A549 (cell line): ENCODE data around the gene CAPNS2.

Experiments
- CTCF ChIP-seq: fragments of >200 bp; sonication (Bioruptor Twin); formaldehyde crosslinking; IDR thresholded peaks from 3 replicates; pipeline ENCODE4 v1.5.1; 2016
- ELK1 ChIP-seq: fragments of 150-350 bp; IDR thresholded peaks from 2 replicates; pipeline ENCODE4 v1.6.1; 2014; ENCODE audit warnings: low read depth, mild to moderate bottlenecking, low read length
- HDAC2 ChIP-seq: fragments of 200-600 bp; sonication (generic); IDR thresholded peaks from 2 replicates; pipeline ENCODE4 v1.6.1; 2016
- MAX ChIP-seq: IDR thresholded peaks from 2 replicates; pipeline ENCODE4 v1.6.1; 2012
- TF ChIP-seq, protein P1 (sequence below): fragments of >200 bp; sonication (Bioruptor Twin); formaldehyde crosslinking; IDR thresholded peaks from 3 replicates; pipeline ENCODE4 v1.6.1; 2016

- TF ChIP-seq, protein P1, sequence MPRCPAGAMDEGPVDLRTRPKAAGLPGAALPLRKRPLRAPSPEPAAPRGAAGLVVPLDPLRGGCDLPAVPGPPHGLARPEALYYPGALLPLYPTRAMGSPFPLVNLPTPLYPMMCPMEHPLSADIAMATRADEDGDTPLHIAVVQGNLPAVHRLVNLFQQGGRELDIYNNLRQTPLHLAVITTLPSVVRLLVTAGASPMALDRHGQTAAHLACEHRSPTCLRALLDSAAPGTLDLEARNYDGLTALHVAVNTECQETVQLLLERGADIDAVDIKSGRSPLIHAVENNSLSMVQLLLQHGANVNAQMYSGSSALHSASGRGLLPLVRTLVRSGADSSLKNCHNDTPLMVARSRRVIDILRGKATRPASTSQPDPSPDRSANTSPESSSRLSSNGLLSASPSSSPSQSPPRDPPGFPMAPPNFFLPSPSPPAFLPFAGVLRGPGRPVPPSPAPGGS: no peak
- TF ChIP-seq ELK1: no peak
- no peak for TF ChIP-seq HDAC2
- no peak for TF ChIP-seq CTCF
- TF ChIP-seq MAX: no peak
Observed at GRCh38 chr16:55561319-55561848, 5.1 kb upstream of the CAPNS2 start.
